Hepatocyte (in vitro differentiated cells): ENCODE measurements around the gene SSC4D.
"Not testable (repeated sequence)": the region's sequence is repeated elsewhere in the genome, so short reads cannot be mapped to it uniquely, and the experiment has no call there.

ENCODE experiments used
- EZH2 ChIP-seq: fragments of 200-600 bp; sonication (generic); IDR thresholded peaks from 2 replicates; pipeline ENCODE4 v1.6.1; 2016; ENCODE audit warnings: antibody characterized with exemption, mild to moderate bottlenecking, borderline replicate concordance
- TF ChIP-seq, protein P1 (sequence below): fragments of 200-600 bp; sonication (generic); IDR thresholded peaks from 2 replicates; pipeline ENCODE4 v1.5.1; 2016; ENCODE audit warnings: antibody characterized with exemption, mild to moderate bottlenecking; ENCODE audit not compliant: poor library complexity

DNA sequence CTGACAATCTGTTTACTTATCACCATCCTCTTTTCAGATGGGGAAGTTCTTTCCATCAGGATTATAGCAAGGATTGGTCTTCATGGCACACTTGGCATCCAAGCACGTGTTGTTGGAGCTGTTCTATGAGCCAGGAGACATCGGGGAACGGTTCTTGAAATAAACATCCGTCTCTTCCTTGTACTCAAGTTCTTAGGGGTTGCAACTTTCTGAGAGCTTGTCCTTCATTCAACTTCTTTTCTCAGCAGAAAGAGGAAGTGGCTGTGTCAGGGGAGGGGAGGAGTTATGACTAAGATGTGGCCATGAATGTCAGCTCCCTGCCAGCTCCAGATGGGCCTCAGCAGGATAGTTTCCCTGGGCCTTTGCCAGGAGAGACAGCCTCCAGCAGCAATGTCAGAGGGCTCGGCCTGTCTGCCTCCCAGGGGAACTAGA lies 36.1 kb upstream of the SSC4D start:
- TF ChIP-seq, protein P1, sequence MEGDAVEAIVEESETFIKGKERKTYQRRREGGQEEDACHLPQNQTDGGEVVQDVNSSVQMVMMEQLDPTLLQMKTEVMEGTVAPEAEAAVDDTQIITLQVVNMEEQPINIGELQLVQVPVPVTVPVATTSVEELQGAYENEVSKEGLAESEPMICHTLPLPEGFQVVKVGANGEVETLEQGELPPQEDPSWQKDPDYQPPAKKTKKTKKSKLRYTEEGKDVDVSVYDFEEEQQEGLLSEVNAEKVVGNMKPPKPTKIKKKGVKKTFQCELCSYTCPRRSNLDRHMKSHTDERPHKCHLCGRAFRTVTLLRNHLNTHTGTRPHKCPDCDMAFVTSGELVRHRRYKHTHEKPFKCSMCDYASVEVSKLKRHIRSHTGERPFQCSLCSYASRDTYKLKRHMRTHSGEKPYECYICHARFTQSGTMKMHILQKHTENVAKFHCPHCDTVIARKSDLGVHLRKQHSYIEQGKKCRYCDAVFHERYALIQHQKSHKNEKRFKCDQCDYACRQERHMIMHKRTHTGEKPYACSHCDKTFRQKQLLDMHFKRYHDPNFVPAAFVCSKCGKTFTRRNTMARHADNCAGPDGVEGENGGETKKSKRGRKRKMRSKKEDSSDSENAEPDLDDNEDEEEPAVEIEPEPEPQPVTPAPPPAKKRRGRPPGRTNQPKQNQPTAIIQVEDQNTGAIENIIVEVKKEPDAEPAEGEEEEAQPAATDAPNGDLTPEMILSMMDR = not testable (repeated sequence)
- not testable (repeated sequence) for TF ChIP-seq EZH2
